Measurements from ENCODE around the gene CCL22.

CCL22 gene

DNA sequence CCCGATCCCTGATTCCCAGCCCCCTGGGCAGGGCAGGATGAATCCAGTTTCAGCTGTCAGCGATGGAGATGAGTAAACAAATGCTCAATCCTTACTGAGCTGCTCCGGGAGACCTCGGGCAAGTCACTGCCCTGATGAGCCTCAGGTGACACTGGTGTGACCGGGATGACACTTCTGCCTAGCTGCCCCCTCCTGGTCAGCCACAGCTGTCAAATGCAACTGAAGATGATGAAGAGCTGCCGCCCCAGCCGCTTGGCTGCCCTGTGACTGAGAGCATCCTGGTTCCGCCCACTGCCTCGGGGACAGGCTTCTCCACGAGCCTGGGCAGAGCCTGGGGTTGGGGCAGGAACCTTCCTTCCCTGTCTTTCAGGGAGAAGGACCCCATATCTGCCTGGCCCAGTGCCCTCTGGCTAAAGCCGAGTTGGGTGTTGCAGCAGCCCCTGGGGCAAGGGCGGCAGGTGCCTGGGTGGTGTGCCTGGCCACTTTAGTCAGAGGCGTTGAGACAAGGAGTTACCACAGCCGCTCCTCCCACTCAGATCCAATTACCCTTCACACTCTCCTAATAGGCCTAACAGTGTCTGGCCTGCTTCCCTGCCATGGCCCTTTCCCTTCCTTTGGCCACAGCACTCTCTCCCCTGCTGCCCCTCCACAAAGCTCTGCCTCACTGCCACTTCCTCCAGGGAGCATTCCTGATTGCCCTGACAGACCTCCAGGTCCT is 51.4 kb downstream of the CCL22 start:
- Histone ChIP-seq H3K9me3 (ENCODE audit: control insufficient read depth, insufficient read depth, low read length) (no peaks in the 10 kb centered on the region), H3K4me1 (ENCODE audit: control insufficient read depth, insufficient read depth, low read length) (peaks cover 2% of the 10 kb centered on the region; the same call in 1 of the 2 replicates)
- WGBS (ENCODE audit: insufficient coverage, insufficient read length), result no CpG with 5 or more reads among the region's 14 CpGs

DNA sequence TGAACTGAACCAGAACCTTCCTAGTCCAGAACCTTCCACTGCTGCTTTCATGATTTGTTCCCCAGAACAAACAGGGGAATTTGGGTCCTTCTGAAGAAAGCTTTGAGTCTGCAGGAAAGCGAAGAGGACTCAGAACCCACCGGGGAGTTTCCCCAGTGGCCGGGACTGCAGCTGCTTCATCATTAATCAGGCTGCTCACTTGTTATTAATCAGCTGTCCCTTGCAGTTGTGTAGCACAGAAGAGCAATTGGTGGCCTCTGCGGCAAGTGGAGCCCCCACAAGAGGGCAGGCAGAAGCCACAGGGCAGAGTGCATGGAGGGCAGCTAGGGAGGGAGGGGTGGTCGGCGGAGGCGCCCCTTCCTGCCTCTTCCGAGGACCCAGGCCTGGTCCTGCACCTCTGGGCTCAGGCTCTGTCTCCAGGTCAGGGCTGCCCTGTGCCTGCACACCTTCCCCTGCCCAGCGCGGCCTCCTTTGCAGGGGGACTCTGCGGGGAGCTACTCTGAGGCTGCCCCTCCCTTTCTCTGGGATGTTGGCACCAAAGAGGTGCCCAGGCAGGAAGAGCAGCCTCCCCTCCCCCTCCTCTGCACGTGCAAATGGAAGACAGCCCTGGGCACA is 52.9 kb downstream of the CCL22 start:
- H3K4me1 ChIP-seq (ENCODE audit: control insufficient read depth, insufficient read depth, low read length), result peaks cover 2% of the 10 kb centered on the region
- H3K27ac ChIP-seq (ENCODE audit: low read length), result no peak overlapping the region
- DNase-seq (ENCODE audit: low read depth, low spot score), result no peak
- H3K9me3 ChIP-seq (ENCODE audit: control insufficient read depth, insufficient read depth, low read length), result no peaks in the 10 kb centered on the region
- H3K27me3 ChIP-seq (ENCODE audit: control insufficient read depth, insufficient read depth, low read length), result no peaks in the 10 kb centered on the region
- WGBS (ENCODE audit: insufficient coverage, insufficient read length), result no CpG with 5 or more reads among the region's 12 CpGs
- H3K36me3 ChIP-seq (ENCODE audit: control insufficient read depth, insufficient read depth, low read length), result no peaks in the 10 kb centered on the region
- H3K4me3 ChIP-seq (ENCODE audit: low read length), result no peak overlapping the region

More for the DNA sequence above, 51.4 kb downstream of the CCL22 start:
- no peak for DNase-seq (ENCODE audit: low read depth, low spot score)
- Histone ChIP-seq H3K27ac (ENCODE audit: low read length) (no peak overlapping the region), H3K4me3 (ENCODE audit: low read length) (no peak overlapping the region), H3K36me3 (ENCODE audit: control insufficient read depth, insufficient read depth, low read length) (no peaks in the 10 kb centered on the region; the same call in 1 of the 2 replicates), H3K27me3 (ENCODE audit: control insufficient read depth, insufficient read depth, low read length) (no peaks in the 10 kb centered on the region)

DNA sequence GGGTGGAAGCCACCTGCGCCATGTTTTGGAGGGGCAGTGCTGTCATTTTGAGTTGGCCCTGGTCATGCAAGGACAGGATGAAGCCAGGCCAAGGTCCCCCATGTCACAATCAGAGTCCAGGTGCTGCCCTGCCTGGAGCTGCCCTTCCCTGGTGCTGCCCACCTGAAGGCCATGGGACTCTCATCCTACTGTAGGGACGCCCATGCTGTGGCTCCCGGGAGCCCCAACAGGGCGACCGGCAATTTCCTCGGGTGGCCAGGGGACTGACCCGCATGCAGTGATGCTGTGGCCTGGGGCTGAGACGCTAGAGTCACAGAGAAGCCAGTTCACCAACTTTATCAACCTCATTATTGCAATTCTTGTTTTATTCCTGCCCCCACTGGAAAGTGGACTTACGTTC is 54.0 kb downstream of the CCL22 start:
- H3K27me3 ChIP-seq (ENCODE audit: control insufficient read depth, insufficient read depth, low read length), result no peaks in the 10 kb centered on the region
- no peaks in the 10 kb centered on the region for H3K36me3 ChIP-seq (ENCODE audit: control insufficient read depth, insufficient read depth, low read length)
- H3K4me1 ChIP-seq (ENCODE audit: control insufficient read depth, insufficient read depth, low read length), result peaks cover 2% of the 10 kb centered on the region
- H3K4me3 ChIP-seq (ENCODE audit: low read length), result no peak overlapping the region
- WGBS (ENCODE audit: insufficient coverage, insufficient read length), result no CpG with 5 or more reads among the region's 9 CpGs
- no peaks in the 10 kb centered on the region for H3K9me3 ChIP-seq (ENCODE audit: control insufficient read depth, insufficient read depth, low read length)
- no peak for DNase-seq (ENCODE audit: low read depth, low spot score)
- no peak overlapping the region for H3K27ac ChIP-seq (ENCODE audit: low read length)

DNA sequence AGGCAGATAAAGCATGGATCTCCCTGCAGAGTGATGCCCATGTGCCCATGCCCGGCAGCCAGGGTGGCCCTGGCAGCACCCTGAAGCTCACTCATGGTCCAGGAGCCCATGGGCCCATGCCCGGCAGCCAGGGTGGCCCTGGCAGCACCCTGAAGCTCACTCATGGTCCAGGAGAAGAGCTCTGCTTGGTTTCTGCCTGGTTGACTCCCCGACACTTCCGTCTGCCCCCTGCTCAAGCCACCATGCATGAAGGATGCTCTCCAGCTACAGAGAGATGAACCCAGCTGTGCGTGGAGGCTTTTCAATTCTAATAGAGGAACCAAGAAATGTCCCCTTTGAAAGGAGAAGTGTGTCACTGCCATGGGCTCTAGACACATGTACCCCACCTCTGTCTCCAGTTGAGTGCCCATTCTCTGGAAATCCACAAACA is 54.7 kb downstream of the CCL22 start:
- Histone ChIP-seq H3K36me3 (ENCODE audit: control insufficient read depth, insufficient read depth, low read length) (no peaks in the 10 kb centered on the region), H3K4me1 (ENCODE audit: control insufficient read depth, insufficient read depth, low read length) (peaks cover 2% of the 10 kb centered on the region), H3K27ac (ENCODE audit: low read length) (no peak overlapping the region), H3K27me3 (ENCODE audit: control insufficient read depth, insufficient read depth, low read length) (no peaks in the 10 kb centered on the region), H3K9me3 (ENCODE audit: control insufficient read depth, insufficient read depth, low read length) (no peaks in the 10 kb centered on the region), H3K4me3 (ENCODE audit: low read length) (no peak overlapping the region)
- no peak for DNase-seq (ENCODE audit: low read depth, low spot score)
- WGBS (ENCODE audit: insufficient coverage, insufficient read length), result no CpG with 5 or more reads among the region's 5 CpGs

DNA sequence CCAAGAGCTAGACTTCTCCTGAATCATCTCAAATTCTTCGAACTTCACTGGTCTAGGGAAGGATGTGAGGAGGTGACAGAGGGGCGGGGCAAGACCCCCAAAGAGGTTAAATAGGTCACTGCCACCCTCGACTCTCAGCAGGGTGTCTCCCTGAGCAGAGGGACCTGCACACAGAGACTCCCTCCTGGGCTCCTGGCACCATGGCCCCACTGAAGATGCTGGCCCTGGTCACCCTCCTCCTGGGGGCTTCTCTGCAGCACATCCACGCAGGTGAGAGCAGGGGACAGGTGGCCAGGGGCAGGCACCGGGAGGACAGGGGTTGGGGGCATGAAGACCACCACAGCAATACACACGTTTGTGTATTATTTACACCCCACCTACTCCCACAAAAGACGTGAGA is 55.1 kb downstream of the CCL22 start:
- no CpG with 5 or more reads among the region's 7 CpGs for WGBS (ENCODE audit: insufficient coverage, insufficient read length)
- Histone ChIP-seq H3K36me3 (ENCODE audit: control insufficient read depth, insufficient read depth, low read length) (no peaks in the 10 kb centered on the region), H3K9me3 (ENCODE audit: control insufficient read depth, insufficient read depth, low read length) (no peaks in the 10 kb centered on the region), H3K4me3 (ENCODE audit: low read length) (no peak overlapping the region), H3K27me3 (ENCODE audit: control insufficient read depth, insufficient read depth, low read length) (no peaks in the 10 kb centered on the region), H3K27ac (ENCODE audit: low read length) (no peak overlapping the region), H3K4me1 (ENCODE audit: control insufficient read depth, insufficient read depth, low read length) (peaks cover 2% of the 10 kb centered on the region)
- no peak for DNase-seq (ENCODE audit: low read depth, low spot score)

Data from iPS DF 6.9 (cell line).